SIG-M5 (cell line): ENCODE measurements around the gene NUDT14.

ENCODE experiments used
- DNase-seq: peaks from one replicate; lab custom pipeline; 2025; lab: John Stamatoyannopoulos, UW

Gene NUDT14

DNA sequence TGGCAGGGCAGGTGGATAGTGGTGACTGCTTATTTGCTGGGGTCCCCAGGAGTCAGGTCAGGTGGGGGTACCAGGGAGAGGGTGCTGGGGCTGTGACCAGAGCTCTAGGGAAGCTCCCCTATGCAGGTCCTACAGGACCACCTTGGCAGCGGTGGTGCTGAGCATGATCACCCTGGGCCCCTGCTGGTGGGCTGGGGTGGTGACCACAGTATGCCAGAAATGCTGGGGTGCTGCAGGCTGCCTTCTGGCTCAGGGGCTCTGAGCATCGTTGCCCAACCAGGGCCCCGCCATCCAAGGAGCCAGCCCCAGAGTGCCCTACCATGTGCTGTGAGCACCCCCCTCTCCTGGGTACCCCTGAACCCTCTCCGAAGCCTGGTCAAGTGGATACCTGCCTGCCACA, 17.5 kb upstream of the NUDT14 start:
- no peak for DNase-seq

DNA sequence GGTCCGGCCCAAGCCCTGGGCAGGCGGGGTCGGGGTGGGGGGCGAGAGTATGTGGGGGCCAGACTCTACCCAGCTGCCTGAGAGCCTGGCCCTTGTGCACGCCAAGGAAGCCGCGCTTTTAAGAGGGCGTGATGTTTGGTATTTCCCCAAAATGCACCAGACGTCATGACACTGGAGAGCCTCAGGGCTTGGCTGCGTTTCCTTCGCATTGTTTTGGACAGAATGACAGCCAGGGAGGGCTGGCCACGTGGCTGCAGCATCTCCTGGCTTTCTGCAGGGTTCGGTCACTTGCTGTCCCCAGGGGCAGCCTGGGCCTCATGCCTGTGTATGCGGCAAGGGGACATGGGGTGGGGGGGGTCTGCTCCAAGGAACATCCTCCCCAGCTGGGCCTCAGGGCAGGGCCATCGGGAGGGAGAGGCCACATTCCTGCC, 16.1 kb upstream of the NUDT14 start:
- DNase-seq: no peak

DNA sequence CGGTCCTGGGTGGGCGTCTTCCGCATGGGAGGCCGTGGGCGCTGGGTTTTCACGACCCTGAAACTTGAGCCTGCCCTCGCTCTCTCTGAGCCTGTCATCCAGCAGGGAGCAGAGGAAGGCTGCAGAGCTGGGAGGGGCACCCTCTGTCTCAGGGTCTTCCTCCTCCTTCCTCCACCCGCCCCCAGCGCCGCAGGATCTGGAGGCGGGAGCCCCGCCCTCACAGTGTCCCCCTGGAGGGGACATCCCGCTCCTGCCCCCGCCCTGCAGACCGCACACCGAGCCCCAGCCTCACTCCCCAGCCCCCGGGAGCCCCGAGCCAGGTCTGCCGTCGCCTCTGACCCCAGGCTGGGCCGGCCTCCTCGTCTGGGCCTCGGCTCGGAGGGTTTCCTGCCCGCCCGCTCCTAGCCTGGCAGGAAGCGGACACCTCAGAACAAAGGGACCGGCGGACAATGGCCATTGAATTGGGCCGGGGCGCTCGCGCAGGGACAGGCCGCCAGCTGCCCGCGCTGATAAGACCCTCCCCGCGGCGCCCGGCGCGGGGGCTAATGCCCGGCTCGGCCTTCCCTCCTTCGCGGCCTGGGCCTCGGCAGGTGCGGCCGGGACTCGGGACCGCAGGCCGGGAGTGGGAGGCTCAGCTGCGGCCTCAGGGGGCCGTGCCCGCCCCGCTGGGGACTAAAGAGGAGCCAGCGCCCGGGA, 15.3 kb upstream of the NUDT14 start:
- DNase-seq: no peak

- DNase-seq: no peak
These were observed 14.6 kb upstream of the NUDT14 start for GRCh38 chr14:105195522-105196264.

GRCh38 chr14:105195051-105195450, 13.9 kb upstream of the NUDT14 start:
- DNase-seq: no peak

DNA sequence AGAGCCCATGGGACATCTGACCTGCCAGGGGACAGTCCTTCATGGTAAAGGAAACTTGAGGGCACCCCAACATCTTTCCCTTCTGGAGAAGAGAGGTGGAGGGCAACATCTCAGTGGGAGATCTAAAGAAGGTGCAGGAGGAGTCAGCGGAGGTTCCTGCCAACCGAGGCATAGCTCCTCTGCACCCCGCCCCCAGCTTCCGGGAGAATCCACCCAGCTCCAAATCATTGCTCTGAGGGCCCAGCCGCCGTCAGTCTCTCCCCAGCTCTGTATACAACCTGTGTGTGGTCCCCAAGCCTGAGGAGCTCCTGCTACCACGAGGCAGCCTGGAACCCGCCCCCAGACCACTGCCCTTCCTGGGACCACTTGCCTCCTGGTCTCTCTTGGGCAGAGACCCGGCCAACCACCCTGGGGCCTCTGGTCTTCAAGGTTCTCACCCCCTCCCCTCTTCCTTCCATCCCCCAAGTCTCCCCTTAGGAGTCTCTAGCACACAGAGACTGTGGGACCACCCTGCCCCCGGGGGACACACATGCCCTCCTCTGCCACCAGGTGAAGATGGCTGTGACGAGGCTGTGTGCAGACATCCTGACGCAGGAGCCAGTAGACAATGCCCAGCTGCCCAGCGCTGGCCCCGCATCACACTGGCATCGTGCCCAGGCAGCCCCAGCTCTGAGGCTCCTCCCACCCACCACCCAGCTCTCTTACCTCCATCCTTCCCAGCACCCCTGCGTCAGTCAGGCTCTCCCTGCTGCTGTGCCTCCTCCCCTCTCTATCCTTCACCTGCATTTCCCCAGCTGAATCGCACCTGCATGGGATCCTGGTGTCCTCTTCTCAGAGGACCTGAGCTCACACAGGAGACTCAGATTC, 13.0 kb upstream of the NUDT14 start:
- DNase-seq: no peak

DNA sequence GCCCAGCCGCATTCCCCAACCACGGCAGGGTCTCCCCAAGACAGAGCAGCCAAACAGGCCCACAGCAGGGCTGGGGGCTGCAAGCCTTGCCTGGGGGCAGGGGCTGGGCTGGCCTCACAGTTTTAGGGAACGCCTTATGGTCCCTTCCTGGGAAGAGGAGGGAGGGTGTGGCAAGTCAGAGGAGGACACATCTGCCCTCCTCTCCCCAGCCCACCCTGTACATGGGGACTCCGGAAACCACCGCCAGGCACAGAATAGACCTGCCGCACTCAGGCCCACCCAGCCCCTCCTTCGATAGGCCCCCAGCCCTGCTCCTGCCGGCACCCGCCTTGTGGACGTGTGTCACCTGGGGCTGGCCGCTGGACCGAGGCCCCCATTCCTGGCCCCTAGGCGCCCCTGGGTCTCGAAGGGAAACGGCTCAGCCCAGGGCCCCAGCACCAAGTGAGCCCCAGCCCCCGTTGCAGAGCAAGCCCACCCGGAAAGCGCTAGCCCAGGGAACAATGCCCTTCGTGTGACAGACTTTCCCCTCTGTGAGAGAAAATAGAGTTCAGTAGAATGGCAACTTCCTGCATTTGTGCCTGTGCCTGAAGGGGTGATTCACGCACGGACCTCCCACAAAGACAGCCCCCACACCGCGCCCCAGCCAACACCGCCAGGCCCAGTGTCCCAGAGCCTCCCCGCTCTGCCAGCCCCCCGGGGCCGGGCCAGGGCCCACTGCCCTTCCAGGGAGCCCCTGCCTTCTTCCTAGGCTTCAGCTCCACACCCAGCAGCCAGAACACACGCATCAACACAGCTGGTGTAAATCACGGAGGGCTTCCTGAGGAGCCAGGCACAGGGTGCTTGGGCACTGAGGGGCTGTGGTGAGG, 12.0 kb upstream of the NUDT14 start:
- no peak for DNase-seq

DNA sequence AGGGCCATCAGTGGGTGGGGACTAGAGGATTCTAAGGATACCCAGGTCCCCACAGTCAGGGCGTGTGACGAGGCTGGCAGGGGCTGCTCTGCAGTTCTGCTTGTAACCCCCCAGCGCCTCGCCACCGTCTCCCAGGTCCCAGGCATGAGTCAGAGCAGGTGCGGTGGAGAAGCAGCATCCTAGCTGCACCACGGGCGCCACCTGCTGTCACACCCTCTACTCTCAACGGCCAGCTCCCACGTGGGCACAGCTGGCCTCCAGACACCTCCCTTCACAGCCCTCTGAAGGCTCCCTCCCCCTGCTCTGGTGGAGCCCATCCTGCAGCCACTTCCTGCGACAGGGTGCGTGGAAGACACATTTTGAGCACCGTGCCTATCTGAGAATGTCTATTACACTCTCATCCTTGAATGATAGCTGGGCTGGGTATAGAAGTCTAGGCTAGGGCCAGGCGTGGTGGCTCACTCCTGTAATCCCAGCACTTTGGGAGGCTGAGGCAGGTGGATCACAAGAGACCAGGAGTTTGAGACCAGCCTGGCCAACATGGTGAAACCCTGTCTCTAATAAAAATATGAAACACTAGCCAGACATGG, 6.9 kb upstream of the NUDT14 start:
- no peak for DNase-seq

GRCh38 chr14:105187116-105187515, 6.0 kb upstream of the NUDT14 start:
- DNase-seq: no peak

GRCh38 chr14:105185973-105186372, 4.9 kb upstream of the NUDT14 start:
- no peak for DNase-seq

GRCh38 chr14:105185001-105185400, 3.9 kb upstream of the NUDT14 start:
- no peak for DNase-seq

- DNase-seq: no peak
These were observed 3.3 kb upstream of the NUDT14 start for GRCh38 chr14:105184461-105184860.

DNA sequence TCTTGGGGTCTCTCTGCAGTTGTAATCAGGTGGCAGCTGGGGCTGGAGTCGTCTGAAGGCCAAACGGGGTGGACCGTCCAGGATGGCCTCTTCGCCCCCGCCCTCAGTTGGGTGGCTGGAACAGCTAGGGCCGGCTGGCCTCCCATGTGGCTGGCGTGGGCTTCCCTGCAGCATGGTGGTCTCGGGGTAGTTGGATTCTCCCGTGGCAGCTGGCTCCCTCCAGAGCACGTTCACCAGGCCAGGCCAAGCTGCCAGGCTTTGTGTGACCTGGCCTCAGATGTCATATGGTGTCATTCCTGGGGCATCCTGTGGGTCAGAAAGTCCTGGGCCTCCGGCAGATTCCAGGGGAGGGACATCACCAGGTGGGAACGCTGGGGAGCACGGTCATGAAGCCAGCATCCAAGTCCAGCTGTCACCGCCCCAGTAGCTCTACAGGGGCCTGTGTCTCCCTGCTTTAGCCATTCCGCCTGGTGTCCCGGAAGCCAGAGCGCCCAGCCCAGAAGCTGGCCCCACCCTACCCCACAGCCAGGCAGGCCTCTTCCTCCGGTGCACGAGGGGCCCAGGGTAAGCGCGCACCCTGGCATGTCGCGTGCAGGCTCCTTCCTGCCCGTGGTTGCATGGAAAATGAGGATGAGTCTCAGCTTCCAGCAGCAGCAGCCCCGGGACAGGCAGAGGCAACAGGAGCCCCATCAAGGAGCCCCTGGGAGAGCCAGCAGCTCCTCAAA, 1.3 kb upstream of the NUDT14 start:
- no peak for DNase-seq

- no peak for DNase-seq
These were observed 610 bp upstream of the NUDT14 start for GRCh38 chr14:105181549-105182295.

- DNase-seq: no peak
These were observed 1.9 kb downstream of the NUDT14 start for GRCh38 chr14:105179191-105179590.

DNA sequence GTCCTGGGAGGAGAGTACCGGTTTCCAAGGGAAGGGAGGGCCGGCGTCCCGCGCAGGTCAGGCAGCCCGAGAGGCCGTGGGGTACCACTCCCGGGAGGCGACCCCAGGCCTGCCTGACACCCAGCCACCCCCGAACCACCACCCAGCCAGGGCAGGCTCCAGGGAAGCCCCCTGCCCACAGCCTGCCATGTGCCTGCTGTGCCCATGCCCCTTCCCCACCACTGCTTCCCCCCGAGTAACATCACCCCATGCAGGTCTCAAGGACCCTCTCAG, 2.3 kb downstream of the NUDT14 start:
- no peak for DNase-seq

DNA sequence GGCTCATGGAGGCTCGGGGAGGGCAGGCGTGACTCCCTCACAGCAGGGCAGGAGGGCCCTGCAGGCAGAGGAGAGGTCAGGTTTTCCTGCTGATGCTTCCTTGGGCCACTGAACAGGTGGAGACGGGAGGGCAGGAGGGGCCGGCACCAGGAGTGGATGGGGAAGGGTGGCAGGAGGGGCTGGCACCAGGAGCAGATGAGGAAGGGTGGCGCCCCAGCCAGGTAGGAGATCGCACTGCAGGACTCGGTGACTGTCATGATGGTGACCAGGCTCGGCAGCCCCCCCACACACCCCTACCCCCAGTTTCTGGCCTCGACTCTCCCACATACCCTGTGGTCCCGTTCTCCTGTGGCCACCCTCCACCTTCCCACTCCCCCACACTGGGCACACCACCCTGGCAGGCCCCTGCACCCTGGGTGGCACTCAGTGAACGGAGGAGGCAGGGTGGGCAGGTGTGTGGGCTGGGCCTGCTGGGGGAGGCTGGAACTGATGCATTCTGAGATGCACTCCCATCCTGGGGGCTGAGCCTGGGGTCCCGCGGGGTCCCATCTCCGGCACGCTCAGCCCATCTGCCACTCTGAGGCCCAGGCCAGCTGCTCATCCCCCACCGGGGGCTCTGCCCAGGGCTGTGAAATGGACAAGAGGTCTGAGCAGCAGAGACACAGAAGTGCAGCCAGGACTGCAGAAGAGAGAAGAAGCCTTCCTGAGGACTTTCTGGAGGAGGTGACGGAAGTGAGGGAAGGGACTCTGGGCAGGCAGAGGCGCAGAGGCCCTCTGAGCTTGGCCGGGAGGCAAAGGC, 2.8 kb downstream of the NUDT14 start:
- DNase-seq: no peak

DNA sequence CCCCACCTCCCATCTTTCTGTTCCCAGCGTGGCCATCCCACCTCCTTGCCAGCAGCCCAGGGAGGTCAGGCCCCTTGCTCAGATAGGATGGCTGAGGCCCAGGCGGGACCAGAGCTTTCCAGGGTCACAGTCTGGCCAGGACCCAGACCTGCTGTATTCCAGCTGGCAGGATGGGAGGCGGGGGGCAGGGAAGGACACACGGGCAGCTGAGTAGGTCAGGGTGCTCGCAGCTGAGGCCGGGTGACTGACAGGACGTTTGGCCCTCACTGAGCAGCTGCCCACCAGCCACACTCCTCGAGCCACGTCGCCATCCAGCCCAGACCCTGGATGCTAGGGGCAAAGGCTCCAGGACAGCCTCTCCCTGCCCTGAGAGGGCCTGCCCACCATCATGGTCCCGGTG, 4.0 kb downstream of the NUDT14 start:
- no peak for DNase-seq

GRCh38 chr14:105176513-105176912, 4.6 kb downstream of the NUDT14 start:
- DNase-seq: no peak
